Endothelial cell of umbilical vein (primary cell): ENCODE data around the gene SRP14. TPM values are rescaled to one million over a fixed set of nuclear protein-coding genes. Genes with fewer than 3 reads are reported as not detected.

Source experiments
- BruUV-seq: library from RNA; stranded (reverse); fragments of 400-500 nt; replicated peaks from 2 replicates; lab custom pipeline; 2021; lab: Mats Ljungman, UMichigan
- CTCF ChIA-PET: fragments of 300-600, 350-600 bp; sonication (Branson Sonifier 250); formaldehyde crosslinking; loops from one replicate; lab custom pipeline; 2021; ENCODE audit warnings: antibody characterized with exemption, inconsistent platforms; lab: Charles Lee
- POLR2A ChIA-PET: fragments of 300-600, 350-600 bp; sonication (Branson Sonifier 250); formaldehyde crosslinking; loops from one replicate; lab custom pipeline; 2021; ENCODE audit warnings: antibody characterized with exemption, inconsistent platforms; lab: Charles Lee
- DNase-seq: peaks from one replicate; pipeline ENCODE4 v3.0.0-alpha.2; 2011; ENCODE audit warnings: low read depth, low spot score
- FAIRE-seq: peaks from 2 replicates; lab custom pipeline; 2011; peaks lifted over from hg19 to GRCh38; lab: Jason Lieb, UNC
- H2AFZ ChIP-seq: 2 replicates; pipeline ENCODE4 v1.6.0; 2012; ENCODE audit warnings: low read depth, low read length, control low read depth, inconsistent platforms
- H3K27ac ChIP-seq: 2 replicates; pipeline ENCODE4 v1.5.1; 2011; ENCODE audit warnings: low read depth, mild to moderate bottlenecking, control low read depth, low read length, moderate library complexity; ENCODE audit not compliant: insufficient read depth
- H3K27me3 ChIP-seq, 2 experiments: 2 replicates each; pipeline versions ENCODE4 v1.6.0 to v1.6.1; 2011; ENCODE audit warnings: low read length in 2 of 2, mixed read lengths in 1 of 2; ENCODE audit not compliant: control insufficient read depth in 2 of 2, insufficient read depth in 2 of 2
- H3K36me3 ChIP-seq, 2 experiments: 2 replicates in 1 of 2; 3 replicates in 1 of 2; pipeline ENCODE4 v1.5.1; 2011; ENCODE audit warnings: low read length in 2 of 2, mild to moderate bottlenecking in 1 of 2, moderate library complexity in 1 of 2; ENCODE audit not compliant: control insufficient read depth in 2 of 2, insufficient read depth in 2 of 2; ENCODE audit errors: extremely low read depth in 1 of 2
- H3K4me1 ChIP-seq: 3 replicates; pipeline ENCODE4 v1.5.1; 2011; ENCODE audit warnings: mild to moderate bottlenecking, low read length; ENCODE audit not compliant: control insufficient read depth, insufficient read depth; ENCODE audit errors: extremely low read depth
- H3K4me2 ChIP-seq: 2 replicates; pipeline ENCODE4 v1.6.1; 2011; ENCODE audit warnings: low read length, control low read depth, mixed read lengths; ENCODE audit not compliant: insufficient read depth
- H3K4me3 ChIP-seq, 3 experiments: fragments of 200-600 bp in 1 of 3; sonication (generic), shearing (Covaris generic) in 1 of 3; replicated peaks in 1 of 3; 2 replicates each; pipeline ENCODE4 v1.5.1; 2011 to 2016; ENCODE audit warnings: control low read depth in 3 of 3, low read length in 3 of 3, mild to moderate bottlenecking in 2 of 3, inconsistent platforms in 1 of 3, low read depth in 1 of 3, moderate library complexity in 1 of 3; ENCODE audit not compliant: insufficient read depth in 1 of 3
- H3K79me2 ChIP-seq: 2 replicates; pipeline ENCODE4 v1.6.0; 2012; ENCODE audit warnings: low read length, inconsistent platforms; ENCODE audit not compliant: control insufficient read depth, insufficient read depth
- H3K9ac ChIP-seq: replicated peaks from 2 replicates; pipeline ENCODE3; 2011; ENCODE audit warnings: low read length, control low read depth; ENCODE audit not compliant: insufficient read depth; ENCODE audit errors: extremely low read depth
- H3K9me1 ChIP-seq: replicated peaks from 3 replicates; pipeline ENCODE4 v1.6.0; 2011; ENCODE audit warnings: mild to moderate bottlenecking, low read length; ENCODE audit not compliant: control insufficient read depth, insufficient read depth; ENCODE audit errors: extremely low read depth
- H3K9me3 ChIP-seq: replicated peaks from 2 replicates; pipeline ENCODE4 v1.5.1; 2012; ENCODE audit warnings: low read length, inconsistent platforms; ENCODE audit not compliant: control insufficient read depth, insufficient read depth
- H4K20me1 ChIP-seq: replicated peaks from 2 replicates; pipeline ENCODE3; 2011; ENCODE audit warnings: mild to moderate bottlenecking, low read length; ENCODE audit not compliant: control insufficient read depth, insufficient read depth; ENCODE audit errors: extremely low read depth
- JUN ChIP-seq: IDR thresholded peaks from 2 replicates; pipeline ENCODE4 v1.6.1; 2011; ENCODE audit warnings: borderline replicate concordance, low read depth; ENCODE audit not compliant: insufficient read length, insufficient read depth
- MYC ChIP-seq: IDR thresholded peaks from one replicate; pipeline ENCODE4 v1.6.1; 2011; ENCODE audit warnings: mild to moderate bottlenecking, low read depth, low read length
- POLR2AphosphoS5 ChIP-seq: IDR thresholded peaks from 2 replicates; pipeline ENCODE4 v1.6.1; 2012; ENCODE audit warnings: low read depth, mild to moderate bottlenecking, control low read depth, low read length, moderate library complexity; ENCODE audit not compliant: insufficient read depth
- dilution Hi-C: fragments of 300-500 bp; cut with MboI; formaldehyde crosslinking; loops from one replicate; pipeline ENCODE4 v1.15.0; 2019; ENCODE audit warnings: low sequenced_read_pairs; ENCODE audit not compliant: extremely low pct_ligation_motif_present
- intact Hi-C: fragments of 100-400 bp; cut with micrococcal nuclease; formaldehyde crosslinking; loops from one replicate; pipeline ENCODE4 v1.10.0; 2022
- polyA plus RNA-seq, 4 experiments: library from polyadenylated mRNA; depleted of rRNA in 3 of 4; stranded (reverse) in 3 of 4; unstranded in 1 of 4; fragments of >200 nt; gene quantifications; 2 replicates each; pipeline versions ENCODE4 v1.2.1 to v1.2.3, GENCODE V29; 2011 to 2012; ENCODE audit warnings: missing spikeins in 1 of 4
- total RNA-seq: library from RNA; stranded (reverse); gene quantifications from 2 replicates; pipeline ENCODE4 v1.2.3, GENCODE V29; 2021

The SRP14 gene
- total and polyA plus RNA-seq, 2 donors (not counting 3 experiments of a cell fraction or from before 2014, with no cell fraction given): 220 to 330 TPM

GRCh38 chr15:39987821-39988220 lies 51.2 kb downstream of the SRP14 start:
- Histone ChIP-seq H3K4me3 (no peak overlapping the region), H3K9me3 (no peaks in the 10 kb centered on the region), H3K27me3 (no peaks in the 10 kb centered on the region), H3K36me3 (peaks cover 14 to 20% of the 10 kb centered on the region in 2 experiments), H3K79me2 (no peaks in the 10 kb centered on the region), H3K9ac (no peak overlapping the region), H2AFZ (no peak overlapping the region), H3K4me2 (no peak overlapping the region), H3K4me1 (no peaks in the 10 kb centered on the region), H4K20me1 (no peaks in the 10 kb centered on the region), H3K27ac (no peak overlapping the region), H3K9me1 (no peaks in the 10 kb centered on the region)
- CTCF ChIA-PET: interaction anchor here (2.1 kb wide), 1 partner anchor 11 kb away, joined by 4 read pairs; no protein-coding TSS in a partner anchor
- no TSS peak for BruUV-seq
- intact Hi-C loops: no loop called here
- POLR2A ChIA-PET: no interaction called here
- DNase-seq (no peak), FAIRE-seq (no peak)
- dilution Hi-C loops: no loop called here
- TF ChIP-seq JUN (no peak), MYC (no peak), POLR2AphosphoS5 (no peak)

Other genes starting within 250 kb of the SRP14 start
- 35.3 and 39.8 TPM in 2 replicates for gene GPR176, start 118.9 kb downstream of the SRP14 start, total RNA-seq
- 68.7 and 85.3 TPM in 2 replicates for gene GPR176, start 118.9 kb downstream of the SRP14 start, polyA plus RNA-seq
- 51.6 and 55.0 TPM in 2 replicates for gene EIF2AK4, start 105.1 kb downstream of the SRP14 start, total RNA-seq
- 30.1 and 33.5 TPM in 2 replicates for gene EIF2AK4, start 105.1 kb downstream of the SRP14 start, polyA plus RNA-seq
- 9.8 and 13.9 TPM in 2 replicates for gene BMF, start 69.7 kb upstream of the SRP14 start, total RNA-seq
- gene BMF, start 69.7 kb upstream of the SRP14 start, polyA plus RNA-seq: 7.4 and 8.6 TPM in 2 replicates
- gene BUB1B, start 121.9 kb upstream of the SRP14 start, total RNA-seq: 65.6 and 69.8 TPM in 2 replicates
- gene BUB1B, start 121.9 kb upstream of the SRP14 start, polyA plus RNA-seq: 10.1 and 12.2 TPM in 2 replicates
- gene PAK6, start 199.9 kb upstream of the SRP14 start, total RNA-seq: not detected in 2 replicates
- not detected in 2 replicates for gene PAK6, start 199.9 kb upstream of the SRP14 start, polyA plus RNA-seq
- not detected in 2 replicates for gene ANKRD63, start 243.9 kb upstream of the SRP14 start, total RNA-seq
- not detected in 2 replicates for gene ANKRD63, start 243.9 kb upstream of the SRP14 start, polyA plus RNA-seq